ENCODE data around the gene GNAZ.
"Not testable (repeated sequence)": the region's sequence is repeated elsewhere in the genome, so short reads cannot be mapped to it uniquely, and the experiment has no call there.

The GNAZ gene

GRCh38 chr22:23124611-23125511 is 54.5 kb downstream of the GNAZ start:
- DNase-seq (ENCODE audit: extremely low spot score, insufficient read length, low read depth): no peak

GRCh38 chr22:23125512-23126103 is 55.3 kb downstream of the GNAZ start:
- FAIRE-seq (no peak), DNase-seq (ENCODE audit: extremely low spot score, insufficient read length, low read depth) (no peak)

More at GRCh38 chr22:23124611-23125511, 54.5 kb downstream of the GNAZ start:
- FAIRE-seq: no peak

- DNase-seq (ENCODE audit: extremely low spot score, insufficient read length, low read depth) (no peak), FAIRE-seq (no peak)
These were observed 56.1 kb downstream of the GNAZ start for GRCh38 chr22:23126165-23127054.

GRCh38 chr22:23127055-23127756 is 56.9 kb downstream of the GNAZ start:
- no peak for DNase-seq (ENCODE audit: extremely low spot score, insufficient read length, low read depth)
- FAIRE-seq: no peak

GRCh38 chr22:23127788-23128187 is 57.5 kb downstream of the GNAZ start:
- DNase-seq (ENCODE audit: extremely low spot score, insufficient read length, low read depth) (no peak), FAIRE-seq (no peak)

- peak; percentile 71 for DNase-seq (ENCODE audit: extremely low spot score, insufficient read length, low read depth)
- peak; percentile 81 for FAIRE-seq
These were observed 58.2 kb downstream of the GNAZ start for GRCh38 chr22:23128269-23129108.

- DNase-seq (ENCODE audit: extremely low spot score, insufficient read length, low read depth): no peak
- no peak for FAIRE-seq
These were observed 58.8 kb downstream of the GNAZ start for GRCh38 chr22:23129149-23129548.

- DNase-seq (ENCODE audit: extremely low spot score, insufficient read length, low read depth) (no peak), FAIRE-seq (no peak)
These were observed 60.4 kb downstream of the GNAZ start for GRCh38 chr22:23130697-23131096.

- DNase-seq (ENCODE audit: extremely low spot score, insufficient read length, low read depth) (no peak), FAIRE-seq (no peak)
These were observed 61.6 kb downstream of the GNAZ start for GRCh38 chr22:23131931-23132330.

- no peak for DNase-seq (ENCODE audit: extremely low spot score, insufficient read length, low read depth)
- no peak for FAIRE-seq
These were observed 62.2 kb downstream of the GNAZ start for GRCh38 chr22:23132376-23133091.

GRCh38 chr22:23133922-23134321 is 63.6 kb downstream of the GNAZ start:
- no peak for DNase-seq (ENCODE audit: extremely low spot score, insufficient read length, low read depth)
- no peak for FAIRE-seq

GRCh38 chr22:23136991-23137390 is 66.7 kb downstream of the GNAZ start:
- not testable (repeated sequence) for FAIRE-seq

GRCh38 chr22:23137468-23137867 is 67.1 kb downstream of the GNAZ start:
- no peak for FAIRE-seq

More at GRCh38 chr22:23136991-23137390, 66.7 kb downstream of the GNAZ start:
- DNase-seq (ENCODE audit: extremely low spot score, insufficient read length, low read depth): not testable (repeated sequence)

GRCh38 chr22:23137905-23138561 is 67.7 kb downstream of the GNAZ start:
- DNase-seq (ENCODE audit: extremely low spot score, insufficient read length, low read depth): peak; percentile 45
- FAIRE-seq: peak; percentile 91

More at GRCh38 chr22:23137468-23137867, 67.1 kb downstream of the GNAZ start:
- DNase-seq (ENCODE audit: extremely low spot score, insufficient read length, low read depth): no peak

GRCh38 chr22:23138584-23139435 is 68.5 kb downstream of the GNAZ start:
- DNase-seq (ENCODE audit: extremely low spot score, insufficient read length, low read depth) (no peak), FAIRE-seq (no peak)

GRCh38 chr22:23140385-23140784 is 70.1 kb downstream of the GNAZ start:
- DNase-seq (ENCODE audit: extremely low spot score, insufficient read length, low read depth) (no peak), FAIRE-seq (peak; percentile 68)

All from GM18507 (cell line).